ENCODE data around the gene GTF2IRD2. TPM values are rescaled to one million over a fixed set of nuclear protein-coding genes. Genes with fewer than 3 reads are reported as not detected.
A peak's percentile ranks its signal among the peaks of the same experiment; 100 is the strongest.
"Not testable (repeated sequence)": the region's sequence is repeated elsewhere in the genome, so short reads cannot be mapped to it uniquely, and the experiment has no call there.

The GTF2IRD2 gene
- total RNA-seq, result 10 to 100 TPM in 1 of 2 donors, 1 to 10 TPM in 1; 4.4 to 13.4 TPM

GRCh38 chr7:74850833-74851721 lies at the start of gene GTF2IRD2:
Gene GTF2IRD2, minus strand, starts transcription at chr7:74851605. Its CDS starts 15,227 bp downstream, at chr7:74836378.
- H3K27ac Mint-ChIP-seq, result peak within 1 kb of the TSS; percentile 68
- peak in 1 of 2 donors; percentile 73 for DNase-seq
- H3K9me3 Mint-ChIP-seq; H3K27me3 Mint-ChIP-seq (ENCODE audit: low read depth); H3K36me3 Mint-ChIP-seq (ENCODE audit: insufficient read depth in 2 of 2); H3K4me1 Mint-ChIP-seq (ENCODE audit: low read depth): not testable (repeated sequence)
- peak; percentile 88 to 97 for ATAC-seq (replicated peaks in 1 of 2)
- H3K4me3 Mint-ChIP-seq, result peak within 1 kb of the TSS; percentile 67 to 72

GRCh38 chr7:74890158-74891123 lies 39.0 kb upstream of the GTF2IRD2 start:
- not testable (repeated sequence) for H3K4me1 Mint-ChIP-seq (ENCODE audit: low read depth); H3K36me3 Mint-ChIP-seq (ENCODE audit: insufficient read depth in 2 of 2); H3K9me3 Mint-ChIP-seq; H3K27me3 Mint-ChIP-seq (ENCODE audit: low read depth)
- H3K4me3 Mint-ChIP-seq, result peak overlapping the region; percentile 82 to 83
- DNase-seq (peak; percentile 81 to 86), ATAC-seq (replicated peaks in 1 of 2) (peak; percentile 86 to 88)
- H3K27ac Mint-ChIP-seq, result peak overlapping the region; percentile 68

- H3K27ac Mint-ChIP-seq; DNase-seq; H3K9me3 Mint-ChIP-seq; H3K36me3 Mint-ChIP-seq (ENCODE audit: insufficient read depth in 2 of 2); H3K4me3 Mint-ChIP-seq; H3K27me3 Mint-ChIP-seq (ENCODE audit: low read depth); H3K4me1 Mint-ChIP-seq (ENCODE audit: low read depth): not testable (repeated sequence)
- peak; percentile 29 to 43 for ATAC-seq (replicated peaks in 1 of 2)
Measured at GRCh38 chr7:74889518-74890129, 38.2 kb upstream of the GTF2IRD2 start.

GRCh38 chr7:74885295-74885694 lies 33.9 kb upstream of the GTF2IRD2 start:
- H3K27me3 Mint-ChIP-seq (ENCODE audit: low read depth); H3K27ac Mint-ChIP-seq; H3K36me3 Mint-ChIP-seq (ENCODE audit: insufficient read depth in 2 of 2); H3K9me3 Mint-ChIP-seq; H3K4me1 Mint-ChIP-seq (ENCODE audit: low read depth); DNase-seq; H3K4me3 Mint-ChIP-seq; ATAC-seq (replicated peaks in 1 of 2): not testable (repeated sequence)

- not testable (repeated sequence) for H3K27ac Mint-ChIP-seq; DNase-seq; H3K4me3 Mint-ChIP-seq; H3K4me1 Mint-ChIP-seq (ENCODE audit: low read depth); H3K9me3 Mint-ChIP-seq; H3K27me3 Mint-ChIP-seq (ENCODE audit: low read depth); ATAC-seq (replicated peaks in 1 of 2); H3K36me3 Mint-ChIP-seq (ENCODE audit: insufficient read depth in 2 of 2)
Measured at GRCh38 chr7:74882110-74882509, 30.7 kb upstream of the GTF2IRD2 start.

- H3K27me3 Mint-ChIP-seq (ENCODE audit: low read depth); H3K36me3 Mint-ChIP-seq (ENCODE audit: insufficient read depth in 2 of 2); H3K9me3 Mint-ChIP-seq; H3K4me3 Mint-ChIP-seq; DNase-seq; H3K4me1 Mint-ChIP-seq (ENCODE audit: low read depth); H3K27ac Mint-ChIP-seq: not testable (repeated sequence)
- peak; percentile 15 to 20 for ATAC-seq (replicated peaks in 1 of 2)
Measured at GRCh38 chr7:74874748-74875512, 23.5 kb upstream of the GTF2IRD2 start.

- H3K27ac Mint-ChIP-seq; H3K4me1 Mint-ChIP-seq (ENCODE audit: low read depth); DNase-seq; H3K36me3 Mint-ChIP-seq (ENCODE audit: insufficient read depth in 2 of 2); H3K9me3 Mint-ChIP-seq; H3K4me3 Mint-ChIP-seq; H3K27me3 Mint-ChIP-seq (ENCODE audit: low read depth): not testable (repeated sequence)
- ATAC-seq (replicated peaks in 1 of 2), result peak in 1 of 2 donors; percentile 17
Measured at GRCh38 chr7:74874104-74874747, 22.8 kb upstream of the GTF2IRD2 start.

GRCh38 chr7:74872542-74872941 lies 21.1 kb upstream of the GTF2IRD2 start:
- not testable (repeated sequence) for H3K4me1 Mint-ChIP-seq (ENCODE audit: low read depth); H3K36me3 Mint-ChIP-seq (ENCODE audit: insufficient read depth in 2 of 2)

GRCh38 chr7:74865777-74866176 lies 14.4 kb upstream of the GTF2IRD2 start:
- peak in 1 of 2 donors; percentile 11 for ATAC-seq (replicated peaks in 1 of 2)
- not testable (repeated sequence) for H3K27ac Mint-ChIP-seq; H3K9me3 Mint-ChIP-seq; H3K4me1 Mint-ChIP-seq (ENCODE audit: low read depth); DNase-seq; H3K27me3 Mint-ChIP-seq (ENCODE audit: low read depth); H3K36me3 Mint-ChIP-seq (ENCODE audit: insufficient read depth in 2 of 2); H3K4me3 Mint-ChIP-seq

More at GRCh38 chr7:74872542-74872941, 21.1 kb upstream of the GTF2IRD2 start:
- DNase-seq; H3K4me3 Mint-ChIP-seq; ATAC-seq (replicated peaks in 1 of 2); H3K9me3 Mint-ChIP-seq; H3K27ac Mint-ChIP-seq; H3K27me3 Mint-ChIP-seq (ENCODE audit: low read depth): not testable (repeated sequence)

GRCh38 chr7:74849853-74850252 lies 1.6 kb downstream of the GTF2IRD2 start:
- not testable (repeated sequence) for H3K4me1 Mint-ChIP-seq (ENCODE audit: low read depth); ATAC-seq (replicated peaks in 1 of 2); H3K9me3 Mint-ChIP-seq; H3K27ac Mint-ChIP-seq; H3K36me3 Mint-ChIP-seq (ENCODE audit: insufficient read depth in 2 of 2); H3K27me3 Mint-ChIP-seq (ENCODE audit: low read depth); H3K4me3 Mint-ChIP-seq; DNase-seq

GRCh38 chr7:74830411-74830810 lies 21.0 kb downstream of the GTF2IRD2 start:
- H3K9me3 Mint-ChIP-seq; H3K4me3 Mint-ChIP-seq; ATAC-seq (replicated peaks in 1 of 2); DNase-seq; H3K27ac Mint-ChIP-seq; H3K36me3 Mint-ChIP-seq (ENCODE audit: insufficient read depth in 2 of 2); H3K4me1 Mint-ChIP-seq (ENCODE audit: low read depth); H3K27me3 Mint-ChIP-seq (ENCODE audit: low read depth): not testable (repeated sequence)

- H3K9me3 Mint-ChIP-seq; H3K36me3 Mint-ChIP-seq (ENCODE audit: insufficient read depth in 2 of 2); ATAC-seq (replicated peaks in 1 of 2); H3K4me1 Mint-ChIP-seq (ENCODE audit: low read depth); DNase-seq; H3K4me3 Mint-ChIP-seq; H3K27ac Mint-ChIP-seq; H3K27me3 Mint-ChIP-seq (ENCODE audit: low read depth): not testable (repeated sequence)
Measured at GRCh38 chr7:74829959-74830358, 21.4 kb downstream of the GTF2IRD2 start.
